Neural progenitor cell (in vitro differentiated cells): ENCODE results near the gene MGA.

Source experiments
- CTCF ChIP-seq: fragments of 200-600 bp; sonication (generic); IDR thresholded peaks from 2 replicates; pipeline ENCODE4 v1.5.1; 2017; ENCODE audit warnings: antibody characterized with exemption, mild to moderate bottlenecking
- EZH2 ChIP-seq: fragments of 200-600 bp; sonication (generic); IDR thresholded peaks from 2 replicates; pipeline ENCODE4 v1.6.1; 2017; ENCODE audit warnings: antibody characterized with exemption, mild to moderate bottlenecking, moderate library complexity
- EZH2phosphoT487 ChIP-seq: fragments of 200-600 bp; sonication (generic); IDR thresholded peaks from 2 replicates; pipeline ENCODE4 v1.6.1; 2017; ENCODE audit warnings: antibody characterized with exemption

- TF ChIP-seq CTCF (no peak), EZH2phosphoT487 (no peak), EZH2 (no peak)
Measured at GRCh38 chr15:41794081-41794480, 133.9 kb downstream of the MGA start.
